Dermis blood vessel endothelial cell (primary cell): ENCODE data around the gene RAB39A. TPM values are rescaled to one million over a fixed set of nuclear protein-coding genes. Genes with fewer than 3 reads are reported as not detected.

Source experiments
- total RNA-seq: library from RNA; depleted of rRNA; stranded (reverse); fragments of >200 nt; gene quantifications from 2 replicates; pipeline ENCODE4 v1.2.3, GENCODE V29; 2014

Gene RAB39A
- total RNA-seq, 1 donor from 2014 or later: 0.17 TPM

Other genes starting within 250 kb of the RAB39A start
- not detected in 2 replicates for gene SLN, start 216.4 kb upstream of the RAB39A start, total RNA-seq
- gene SLC35F2, start 69.7 kb upstream of the RAB39A start, total RNA-seq: 58.5 and 74.1 TPM in 2 replicates
- 47.7 and 55.0 TPM in 2 replicates for gene CUL5, start 80.5 kb downstream of the RAB39A start, total RNA-seq
- 129 and 166 TPM in 2 replicates for gene ACAT1, start 193.1 kb downstream of the RAB39A start, total RNA-seq